ENCODE results near the gene GSN. TPM values are rescaled to one million over a fixed set of nuclear protein-coding genes. Genes with fewer than 3 reads are reported as not detected.

Gene GSN
- total and polyA plus RNA-seq, 9 of the 15 experiments (the other 6 are each of a cell fraction or from before 2014, with no cell fraction given), result 0.39 to 16.6 (median 8.2) TPM

GRCh38 chr9:121333950-121334773 is 66.2 kb downstream of the GSN start (continued):
- TF ChIP-seq ZNF830 (CRISPR knock-in tag; IDR thresholded peaks at IDR 0.05) (no peak), CBFA2T3 (IDR thresholded peaks at IDR 0.05) (peak; percentile 87), ZBTB1 (CRISPR knock-in tag; IDR thresholded peaks at IDR 0.05; ENCODE audit: borderline replicate concordance, low read depth) (no peak), KDM1A (IDR thresholded peaks at IDR 0.05) (0 out of 4 replicates have a peak, but pooled peaks of 1 of the 2 experiments have one; percentile 20), HBP1 (CRISPR knock-in tag; IDR thresholded peaks at IDR 0.05) (no peak), ZNF589 (CRISPR knock-in tag; IDR thresholded peaks at IDR 0.05; ENCODE audit: low read depth) (no peak), HOXB6 (CRISPR knock-in tag; IDR thresholded peaks at IDR 0.05; ENCODE audit: borderline replicate concordance) (no peak), ZNF253 (CRISPR knock-in tag; conservative IDR thresholded peaks at IDR 0.05) (no peak), ZHX1 (conservative IDR thresholded peaks at IDR 0.05; ENCODE audit: low read length) (no peak), TEAD4 (IDR thresholded peaks at IDR 0.05; ENCODE audit: low read length) (peak; percentile 60; the same call in 1 of the 2 replicates), TEAD4 (CRISPR knock-in tag; IDR thresholded peaks at IDR 0.05; ENCODE audit: borderline replicate concordance) (no peak), TAL1 (IDR thresholded peaks at IDR 0.05) (peak; percentile 71)

All from K562 (cell line).